Esophagus squamous epithelium (tissue), 5 donors: Measurements from ENCODE around the gene TPM3. TPM values are rescaled to one million over a fixed set of nuclear protein-coding genes. Genes with fewer than 3 reads are reported as not detected.

Experiments used
- DNase-seq: peaks from one replicate; lab custom pipeline; 2025; lab: John Stamatoyannopoulos, UW
- H3K27ac ChIP-seq, 4 donors: fragments of 200-600 bp; sonication (generic); one replicate each; pipeline ENCODE4 v1.5.1; 2016 to 2019; ENCODE audit warnings: mild to moderate bottlenecking in 1 of 4
- H3K27me3 ChIP-seq, 4 donors: fragments of 200-600 bp; sonication (generic); 1 replicate in 3 of 4; 2 replicates in 1 of 4; pipeline versions ENCODE4 v1.5.1 to v1.6.0; 2017 to 2021; ENCODE audit warnings: antibody characterized with exemption in 1 of 4
- H3K36me3 ChIP-seq, 3 donors: fragments of 200-600 bp; sonication (generic); one replicate each; pipeline ENCODE4 v1.5.1; 2016 to 2019
- H3K4me1 ChIP-seq, 3 donors: fragments of 200-600 bp; sonication (generic); one replicate each; pipeline ENCODE4 v1.5.1; 2017 to 2019
- H3K4me3 ChIP-seq, 4 donors: fragments of 200-600 bp; sonication (generic); 1 replicate in 3 of 4; 2 replicates in 1 of 4; pipeline ENCODE4 v1.5.1; 2016 to 2019; ENCODE audit warnings: mild to moderate bottlenecking in 2 of 4, moderate library complexity in 1 of 4
- H3K9me3 ChIP-seq, 3 donors: fragments of 200-600 bp; sonication (generic); one replicate each; pipeline ENCODE4 v1.5.1; 2016 to 2019
- POLR2A ChIP-seq, 4 donors: fragments of 450-650 bp; IDR thresholded peaks; one replicate each; pipeline ENCODE4 v1.6.1; 2017; ENCODE audit warnings: antibody characterized with exemption in 4 of 4, mild to moderate bottlenecking in 4 of 4, moderate library complexity in 3 of 4
- WGBS, 2 donors: methylation state at CpG; one replicate each; pipeline ENCODE4 v1.1.5; 2018; 5-methylcytosine and 5-hydroxymethylcytosine counted together
- intact Hi-C: fragments of 100-400 bp; cut with DNase I; formaldehyde crosslinking; loops from one replicate; pipeline ENCODE4 v1.15.0; 2022
- total RNA-seq, 4 donors: library from RNA; depleted of rRNA; stranded (reverse); fragments of >200 nt; gene quantifications; one replicate each; pipeline ENCODE4 v1.1.0, GENCODE V29; 2016
- TF ChIP-seq, protein P1 (sequence below), 6 experiments: fragments of 450-650 bp in 4 of 6; fragments of 200-600 bp in 2 of 6; sonication (generic) in 2 of 6; IDR thresholded peaks; one replicate each; pipeline ENCODE4 v1.5.1; 2016 to 2019; ENCODE audit warnings: antibody characterized with exemption in 6 of 6, mild to moderate bottlenecking in 4 of 6, moderate library complexity in 4 of 6
- donor health status: DM: yes; HTN: yes; CAD: no.

The TPM3 gene
- total RNA-seq = 100 to 1,000 TPM; 216 to 387 (median 316) TPM

DNA sequence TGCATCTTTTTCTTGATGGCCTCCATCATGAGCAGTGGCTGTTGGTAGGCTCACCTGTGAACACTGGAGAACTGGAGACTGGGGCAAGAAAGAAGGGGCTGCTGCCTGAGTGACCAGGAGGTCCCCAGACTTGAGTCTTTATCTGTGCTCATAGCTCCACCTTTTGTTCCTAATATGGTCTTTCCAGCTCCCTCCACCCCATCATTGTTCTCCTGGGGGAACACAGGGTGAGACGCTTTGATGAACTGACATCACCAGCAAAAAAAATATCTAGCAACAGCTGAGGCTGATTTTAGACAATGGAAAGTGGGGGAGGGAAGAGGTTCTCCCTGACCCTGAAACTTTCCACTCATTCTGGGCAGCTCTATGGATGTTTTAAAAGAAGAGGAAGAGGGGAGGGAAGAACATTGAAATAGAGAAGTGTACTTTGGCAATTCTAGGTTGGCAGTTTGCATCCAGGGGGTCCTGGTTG lies at the start of gene TPM3:
TSS of gene TPM3 (minus strand) at position 111 of the 472 bp plus-strand sequence. CDS start at position 29, 82 bp downstream.
- H3K27ac ChIP-seq = peak within 1 kb of the TSS in 1 of 4 donors; percentile 21
- no peak within 1 kb of the TSS for H3K4me3 ChIP-seq
- intact Hi-C loops = no loop called here
- no peak for DNase-seq
- H3K9me3 ChIP-seq = no peaks in the 10 kb centered on the region
- no peaks in the 10 kb centered on the region for H3K36me3 ChIP-seq
- 17 to 40% methylated on average over 1 of the region's 1 CpG for WGBS, 2 donors
- H3K27me3 ChIP-seq = peaks cover 0 to 21% (median 0%) of the 10 kb centered on the region in 4 donors
- TF ChIP-seq POLR2A (IDR thresholded peaks at IDR 0.05) = no peak
- TF ChIP-seq, protein P1, sequence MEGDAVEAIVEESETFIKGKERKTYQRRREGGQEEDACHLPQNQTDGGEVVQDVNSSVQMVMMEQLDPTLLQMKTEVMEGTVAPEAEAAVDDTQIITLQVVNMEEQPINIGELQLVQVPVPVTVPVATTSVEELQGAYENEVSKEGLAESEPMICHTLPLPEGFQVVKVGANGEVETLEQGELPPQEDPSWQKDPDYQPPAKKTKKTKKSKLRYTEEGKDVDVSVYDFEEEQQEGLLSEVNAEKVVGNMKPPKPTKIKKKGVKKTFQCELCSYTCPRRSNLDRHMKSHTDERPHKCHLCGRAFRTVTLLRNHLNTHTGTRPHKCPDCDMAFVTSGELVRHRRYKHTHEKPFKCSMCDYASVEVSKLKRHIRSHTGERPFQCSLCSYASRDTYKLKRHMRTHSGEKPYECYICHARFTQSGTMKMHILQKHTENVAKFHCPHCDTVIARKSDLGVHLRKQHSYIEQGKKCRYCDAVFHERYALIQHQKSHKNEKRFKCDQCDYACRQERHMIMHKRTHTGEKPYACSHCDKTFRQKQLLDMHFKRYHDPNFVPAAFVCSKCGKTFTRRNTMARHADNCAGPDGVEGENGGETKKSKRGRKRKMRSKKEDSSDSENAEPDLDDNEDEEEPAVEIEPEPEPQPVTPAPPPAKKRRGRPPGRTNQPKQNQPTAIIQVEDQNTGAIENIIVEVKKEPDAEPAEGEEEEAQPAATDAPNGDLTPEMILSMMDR (IDR thresholded peaks at IDR 0.05) = no peak
- peaks cover 0 to 19% (median 0%) of the 10 kb centered on the region in 3 donors for H3K4me1 ChIP-seq

DNA sequence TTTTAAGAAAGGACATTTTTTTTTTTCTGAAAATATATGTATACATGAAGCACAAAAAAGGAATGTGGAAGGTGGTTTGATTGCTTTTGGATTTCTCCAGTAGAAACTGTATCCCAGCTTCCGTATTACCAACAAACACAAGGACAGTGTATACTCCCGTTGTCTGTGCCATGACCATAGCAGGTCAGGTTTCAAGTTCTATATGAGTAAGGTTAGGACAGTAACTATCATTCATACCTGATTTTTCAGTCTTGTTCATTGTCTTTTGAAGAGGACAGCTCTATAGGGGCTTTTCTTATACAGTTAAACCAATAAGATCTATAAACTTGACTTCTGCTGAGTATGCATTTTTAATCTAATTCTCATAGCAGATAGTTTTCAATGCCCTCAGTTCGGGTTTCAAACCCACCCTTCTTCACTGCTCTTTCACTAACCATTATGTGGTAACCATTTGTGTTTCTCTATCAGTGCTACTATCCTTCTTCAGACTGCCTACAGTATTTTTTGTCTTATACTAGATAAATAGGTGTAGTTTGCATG lies 48.5 kb upstream of the TPM3 start:
- H3K36me3 ChIP-seq = peaks cover 33 to 100% (median 56%) of the 10 kb centered on the region in 3 donors
- H3K4me1 ChIP-seq = no peaks in the 10 kb centered on the region
- no peak overlapping the region for H3K4me3 ChIP-seq
- no peaks in the 10 kb centered on the region for H3K9me3 ChIP-seq
- no peak for DNase-seq
- intact Hi-C loops = no loop called here
- no peaks in the 10 kb centered on the region for H3K27me3 ChIP-seq
- no peak overlapping the region for H3K27ac ChIP-seq
- no peak for TF ChIP-seq POLR2A (IDR thresholded peaks at IDR 0.05)
- TF ChIP-seq, protein P1 (IDR thresholded peaks at IDR 0.05) = no peak
- 78 to 88% methylated on average over 3 of the region's 3 CpGs for WGBS, 2 donors

DNA sequence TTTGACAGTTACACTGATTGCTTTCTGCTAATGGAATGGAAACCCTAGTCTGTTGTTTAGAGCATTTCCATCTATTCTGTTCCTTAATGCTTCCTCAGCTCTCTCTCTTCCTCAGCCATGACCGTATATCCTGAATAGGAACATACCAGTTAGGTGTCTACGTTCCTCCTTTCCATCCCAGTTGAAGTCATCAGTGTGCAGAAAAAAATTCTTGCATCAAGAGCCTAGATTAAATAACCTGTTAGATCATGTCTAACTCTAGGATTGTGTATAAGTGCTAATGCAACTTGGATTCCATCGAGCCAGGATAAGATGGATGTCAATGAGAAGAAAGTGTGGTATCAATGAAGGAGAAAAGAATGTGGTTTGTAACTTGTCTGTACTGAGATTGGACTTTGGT lies 47.6 kb upstream of the TPM3 start:
- 56 to 62% methylated on average over 3 of the region's 3 CpGs for WGBS, 2 donors
- no peaks in the 10 kb centered on the region for H3K27me3 ChIP-seq
- H3K4me3 ChIP-seq = no peak overlapping the region
- no peak overlapping the region for H3K27ac ChIP-seq
- no peak for DNase-seq
- H3K36me3 ChIP-seq = peaks cover 31 to 100% (median 54%) of the 10 kb centered on the region in 3 donors
- intact Hi-C loops = no loop called here
- H3K4me1 ChIP-seq = no peaks in the 10 kb centered on the region
- TF ChIP-seq POLR2A (IDR thresholded peaks at IDR 0.05) = no peak
- TF ChIP-seq, protein P1 (IDR thresholded peaks at IDR 0.05) = no peak
- H3K9me3 ChIP-seq = no peaks in the 10 kb centered on the region

DNA sequence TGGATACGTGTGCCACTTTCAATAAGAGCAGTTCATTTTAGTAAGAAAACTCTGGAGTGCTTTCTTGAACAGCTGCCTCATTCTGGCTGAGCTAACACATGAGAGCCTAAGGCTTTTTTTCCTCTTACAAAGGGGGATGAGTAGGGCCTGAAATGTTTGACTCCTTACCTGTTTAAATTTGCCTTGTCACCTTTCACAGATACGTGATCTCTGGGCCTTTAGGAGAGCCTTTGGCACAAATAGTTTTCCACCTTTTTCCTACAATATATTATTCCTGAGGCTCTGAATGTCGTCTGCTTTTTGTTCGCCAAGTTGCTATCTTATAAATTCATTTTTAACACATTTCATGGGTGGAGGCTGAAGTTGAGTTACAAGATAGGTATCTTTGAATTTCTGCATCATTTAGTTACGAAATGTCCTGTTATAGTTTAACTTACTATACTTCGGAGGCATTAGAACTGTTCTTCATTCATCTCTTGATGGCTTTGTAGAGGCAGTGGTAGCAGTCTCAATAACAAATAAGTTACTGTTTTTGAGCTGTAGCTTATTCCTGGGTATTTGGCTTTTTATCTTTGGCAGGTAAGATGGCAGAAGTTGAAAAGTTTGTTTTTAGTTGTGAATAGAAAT lies 46.1 kb upstream of the TPM3 start:
- Histone ChIP-seq H3K27me3 (no peaks in the 10 kb centered on the region), H3K27ac (no peak overlapping the region), H3K9me3 (no peaks in the 10 kb centered on the region), H3K4me3 (no peak overlapping the region), H3K4me1 (no peaks in the 10 kb centered on the region), H3K36me3 (peaks cover 22 to 100% (median 40%) of the 10 kb centered on the region in 3 donors)
- no peak for TF ChIP-seq POLR2A (IDR thresholded peaks at IDR 0.05)
- TF ChIP-seq, protein P1 (IDR thresholded peaks at IDR 0.05) = no peak
- intact Hi-C loops = no loop called here
- WGBS, 2 donors = 91 to 97% methylated on average over 6 of the region's 6 CpGs
- DNase-seq = no peak

DNA sequence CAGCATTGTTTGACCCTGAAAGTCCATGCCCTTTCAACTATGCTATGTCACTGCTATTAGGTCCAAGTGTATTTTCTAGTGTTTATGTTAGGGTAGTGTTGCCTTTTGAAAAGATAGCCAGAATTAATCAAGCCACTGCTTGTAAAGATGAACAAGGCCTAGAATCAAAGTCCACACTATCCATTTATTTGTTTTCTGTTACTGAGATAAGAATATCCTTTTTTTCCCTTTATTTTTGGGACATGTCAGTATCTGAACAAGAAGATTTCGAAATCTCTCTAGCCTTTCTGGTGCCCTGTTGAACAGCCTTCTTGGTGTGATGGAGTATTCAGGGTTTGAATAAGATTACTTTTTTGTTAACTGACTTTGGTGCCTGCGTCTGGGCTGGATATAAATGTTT lies 45.5 kb upstream of the TPM3 start:
- no peak for DNase-seq
- no peaks in the 10 kb centered on the region for H3K27me3 ChIP-seq
- H3K36me3 ChIP-seq = peaks cover 22 to 100% (median 38%) of the 10 kb centered on the region in 3 donors
- TF ChIP-seq, protein P1 (IDR thresholded peaks at IDR 0.05) = no peak
- no peak for TF ChIP-seq POLR2A (IDR thresholded peaks at IDR 0.05)
- intact Hi-C loops = no loop called here
- 94% methylated on average over 2 of the region's 2 CpGs for WGBS, 2 donors
- H3K4me1 ChIP-seq = no peaks in the 10 kb centered on the region
- no peak overlapping the region for H3K4me3 ChIP-seq
- no peaks in the 10 kb centered on the region for H3K9me3 ChIP-seq
- no peak overlapping the region for H3K27ac ChIP-seq
